GM19468 (cell line): Measurements from ENCODE around the gene ZBED6.
"Not testable (repeated sequence)": the region's sequence is repeated elsewhere in the genome, so short reads cannot be mapped to it uniquely, and the experiment has no call there.

Experiments used
- ATAC-seq: cut with Tn5 transposase; IDR thresholded peaks from one replicate; pipeline ENCODE4 v1.9.1; 2021; ENCODE audit warnings: mild to moderate bottlenecking, moderate library complexity, moderate number of reproducible peaks; ENCODE audit not compliant: unreplicated experiment; ENCODE audit errors: extremely low read depth

Gene ZBED6

GRCh38 chr1:203829247-203829646 lies 33.8 kb downstream of the ZBED6 start:
- not testable (repeated sequence) for ATAC-seq

GRCh38 chr1:203835476-203835875 lies 40.1 kb downstream of the ZBED6 start:
- ATAC-seq = no peak

GRCh38 chr1:203839081-203839480 lies 43.7 kb downstream of the ZBED6 start:
- ATAC-seq = no peak

- no peak for ATAC-seq
Measured at GRCh38 chr1:203840208-203840808, 44.9 kb downstream of the ZBED6 start.

GRCh38 chr1:203842559-203842876 lies 47.1 kb downstream of the ZBED6 start:
- no peak for ATAC-seq

- no peak for ATAC-seq
Measured at GRCh38 chr1:203843435-203843834, 48.0 kb downstream of the ZBED6 start.
